DND-41 (cell line): ENCODE measurements around the gene SDE2.

Experiments used
- ATAC-seq: fragments of 200-7000 bp; cut with Tn5 transposase; 3 replicates; pipeline ENCODE4 v1.9.1; 2021; ENCODE audit warnings: low read depth; ENCODE audit not compliant: insufficient read depth
- DNase-seq: peaks from one replicate; pipeline ENCODE4 v3.0.0-alpha.2; 2020
- H2AFZ ChIP-seq: 2 replicates; pipeline ENCODE4 v1.6.0; 2012; ENCODE audit warnings: low read depth, low read length
- H3K27ac ChIP-seq: 2 replicates; pipeline ENCODE4 v1.5.1; 2012; ENCODE audit warnings: low read length, inconsistent platforms
- H3K27me3 ChIP-seq: fragments of 200-600 bp; sonication (generic); 2 replicates; pipeline ENCODE4 v1.6.0; 2012; ENCODE audit warnings: low read length, mild to moderate bottlenecking, inconsistent platforms; ENCODE audit not compliant: insufficient read depth, poor library complexity
- H3K36me3 ChIP-seq: 2 replicates; pipeline ENCODE4 v1.5.1; 2012; ENCODE audit warnings: low read length, inconsistent platforms; ENCODE audit not compliant: insufficient read depth
- H3K4me1 ChIP-seq: 2 replicates; pipeline ENCODE4 v1.5.1; 2012; ENCODE audit warnings: mild to moderate bottlenecking, low read length; ENCODE audit not compliant: insufficient read depth
- H3K4me2 ChIP-seq: 2 replicates; pipeline ENCODE4 v1.6.0; 2012; ENCODE audit warnings: mild to moderate bottlenecking, moderate library complexity, low read length, inconsistent platforms; ENCODE audit not compliant: insufficient read depth
- H3K4me3 ChIP-seq, 2 experiments: fragments of 200-600 bp in 1 of 2; shearing (Covaris generic) in 1 of 2; 2 replicates each; pipeline ENCODE4 v1.5.1; 2012 to 2016; ENCODE audit warnings: inconsistent platforms in 2 of 2, low read length in 2 of 2, mild to moderate bottlenecking in 2 of 2, low read depth in 1 of 2, moderate library complexity in 1 of 2
- H3K79me2 ChIP-seq: 2 replicates; pipeline ENCODE4 v1.6.0; 2012; ENCODE audit warnings: low read length, inconsistent platforms; ENCODE audit not compliant: insufficient read depth
- H3K9ac ChIP-seq: 2 replicates; pipeline ENCODE4 v1.6.0; 2012; ENCODE audit warnings: low read depth, mild to moderate bottlenecking, inconsistent platforms, low read length, moderate library complexity
- H3K9me3 ChIP-seq: 2 replicates; pipeline ENCODE4 v1.5.1; 2012; ENCODE audit warnings: low read length, moderate library complexity, mild to moderate bottlenecking, inconsistent platforms; ENCODE audit not compliant: insufficient read depth, severe bottlenecking
- H4K20me1 ChIP-seq: 2 replicates; pipeline ENCODE4 v1.6.0; 2012; ENCODE audit warnings: low read length; ENCODE audit not compliant: insufficient read depth
- CTCF ChIP-seq: IDR thresholded peaks from 2 replicates; pipeline ENCODE4 v1.5.1; 2012; ENCODE audit warnings: borderline replicate concordance, low read length, moderate library complexity, mild to moderate bottlenecking; ENCODE audit not compliant: poor library complexity, severe bottlenecking; ENCODE audit errors: extremely low read depth
- EZH2 ChIP-seq: IDR thresholded peaks from 3 replicates; pipeline ENCODE4 v1.6.1; 2012; ENCODE audit warnings: borderline replicate concordance, low read depth, mild to moderate bottlenecking, moderate library complexity, low read length, inconsistent platforms; ENCODE audit not compliant: severe bottlenecking

The SDE2 gene

GRCh38 chr1:225944951-225945350 is 54.2 kb downstream of the SDE2 start:
- Histone ChIP-seq H3K9me3 (no peaks in the 10 kb centered on the region), H2AFZ (no peak overlapping the region), H3K36me3 (no peaks in the 10 kb centered on the region), H3K4me2 (no peak overlapping the region), H3K9ac (no peak overlapping the region), H3K27ac (no peak overlapping the region), H3K79me2 (no peaks in the 10 kb centered on the region), H3K27me3 (no peaks in the 10 kb centered on the region), H3K4me3 (no peak overlapping the region), H4K20me1 (no peaks in the 10 kb centered on the region), H3K4me1 (no peaks in the 10 kb centered on the region)
- ATAC-seq: peak; percentile 61; the same call in 2 of the 3 replicates
- no peak for TF ChIP-seq EZH2
- TF ChIP-seq CTCF: no peak
- DNase-seq: no peak

GRCh38 chr1:225944387-225944786 is 54.8 kb downstream of the SDE2 start:
- Histone ChIP-seq H3K36me3 (no peaks in the 10 kb centered on the region), H3K4me1 (no peaks in the 10 kb centered on the region), H3K4me3 (no peak overlapping the region), H3K79me2 (no peaks in the 10 kb centered on the region), H3K27ac (no peak overlapping the region), H3K27me3 (no peaks in the 10 kb centered on the region), H3K9me3 (no peaks in the 10 kb centered on the region), H2AFZ (no peak overlapping the region), H3K9ac (no peak overlapping the region), H4K20me1 (no peaks in the 10 kb centered on the region), H3K4me2 (no peak overlapping the region)
- no peak for ATAC-seq
- DNase-seq: no peak
- TF ChIP-seq CTCF (no peak), EZH2 (no peak)

- TF ChIP-seq CTCF (no peak), EZH2 (no peak)
- Histone ChIP-seq H3K79me2 (no peaks in the 10 kb centered on the region), H3K9ac (no peak overlapping the region), H2AFZ (no peak overlapping the region), H3K4me2 (no peak overlapping the region), H3K4me1 (no peaks in the 10 kb centered on the region), H3K4me3 (no peak overlapping the region), H3K27me3 (no peaks in the 10 kb centered on the region), H4K20me1 (no peaks in the 10 kb centered on the region), H3K36me3 (no peaks in the 10 kb centered on the region), H3K27ac (no peak overlapping the region), H3K9me3 (no peaks in the 10 kb centered on the region)
- DNase-seq: no peak
- ATAC-seq: no peak
These were observed 55.6 kb downstream of the SDE2 start for GRCh38 chr1:225943582-225943981.

- DNase-seq: no peak
- Histone ChIP-seq H3K36me3 (no peaks in the 10 kb centered on the region), H3K27me3 (no peaks in the 10 kb centered on the region), H4K20me1 (no peaks in the 10 kb centered on the region), H3K27ac (no peak overlapping the region), H2AFZ (no peak overlapping the region), H3K9ac (no peak overlapping the region), H3K4me2 (no peak overlapping the region), H3K4me1 (no peaks in the 10 kb centered on the region), H3K79me2 (no peaks in the 10 kb centered on the region), H3K4me3 (no peak overlapping the region), H3K9me3 (no peaks in the 10 kb centered on the region)
- TF ChIP-seq EZH2: no peak
- ATAC-seq: no peak
These were observed 56.6 kb downstream of the SDE2 start for GRCh38 chr1:225942574-225942973.
